Skin of body (tissue), 2 donors: Measurements from ENCODE around the gene USP38. TPM values are rescaled to one million over a fixed set of nuclear protein-coding genes. Genes with fewer than 3 reads are reported as not detected.
"Not testable (repeated sequence)": the region's sequence is repeated elsewhere in the genome, so short reads cannot be mapped to it uniquely, and the experiment has no call there.

Experiments
- DNase-seq: peaks from one replicate; lab custom pipeline; 2025; lab: John Stamatoyannopoulos, UW
- total RNA-seq: library from RNA; depleted of rRNA; stranded (reverse); fragments of >200 nt; gene quantifications from one replicate; pipeline ENCODE4 v1.2.3, GENCODE V29; 2014

Gene USP38
- 16.6 TPM for total RNA-seq

- DNase-seq: peak; percentile 80
Measured at GRCh38 chr4:143184503-143185252, at the start of gene USP38. Gene USP38, plus strand, starts transcription at chr4:143184917. Its CDS starts 534 bp downstream, at chr4:143185451.

GRCh38 chr4:143135358-143135757 is 49.4 kb upstream of the USP38 start:
- no peak for DNase-seq

- no peak for DNase-seq
Measured at GRCh38 chr4:143140696-143141095, 44.0 kb upstream of the USP38 start.

- no peak for DNase-seq
Measured at GRCh38 chr4:143148521-143148920, 36.2 kb upstream of the USP38 start.

GRCh38 chr4:143156853-143157252 is 27.9 kb upstream of the USP38 start:
- no peak for DNase-seq

GRCh38 chr4:143163614-143164013 is 21.1 kb upstream of the USP38 start:
- no peak for DNase-seq

GRCh38 chr4:143166722-143167121 is 18.0 kb upstream of the USP38 start:
- DNase-seq: not testable (repeated sequence)

- no peak for DNase-seq
Measured at GRCh38 chr4:143178923-143179322, 5.8 kb upstream of the USP38 start.

GRCh38 chr4:143183513-143184216 is 1.1 kb upstream of the USP38 start:
- no peak for DNase-seq

GRCh38 chr4:143184217-143184502 is 557 bp upstream of the USP38 start:
- no peak for DNase-seq

GRCh38 chr4:143185253-143186107 is 763 bp downstream of the USP38 start:
- no peak for DNase-seq

GRCh38 chr4:143186212-143186611 is 1.5 kb downstream of the USP38 start:
- DNase-seq: no peak

GRCh38 chr4:143186649-143187048 is 1.9 kb downstream of the USP38 start:
- no peak for DNase-seq

- DNase-seq: no peak
Measured at GRCh38 chr4:143188136-143189088, 3.7 kb downstream of the USP38 start.

GRCh38 chr4:143189528-143189927 is 4.8 kb downstream of the USP38 start:
- no peak for DNase-seq

GRCh38 chr4:143195581-143195980 is 10.9 kb downstream of the USP38 start:
- no peak for DNase-seq

- DNase-seq: no peak
Measured at GRCh38 chr4:143196323-143196722, 11.6 kb downstream of the USP38 start.

GRCh38 chr4:143199503-143199902 is 14.8 kb downstream of the USP38 start:
- no peak for DNase-seq

GRCh38 chr4:143202824-143203223 is 18.1 kb downstream of the USP38 start:
- peak; percentile 2 for DNase-seq

- DNase-seq: no peak
Measured at GRCh38 chr4:143203577-143203976, 18.9 kb downstream of the USP38 start.

GRCh38 chr4:143207555-143207954 is 22.8 kb downstream of the USP38 start:
- DNase-seq: peak; percentile 34
